Measurements from ENCODE around the gene COL6A1. TPM values are rescaled to one million over a fixed set of nuclear protein-coding genes. Genes with fewer than 3 reads are reported as not detected.

COL6A1 gene
- total RNA-seq, 1 experiment from 2014 or later: 87.5 TPM

DNA sequence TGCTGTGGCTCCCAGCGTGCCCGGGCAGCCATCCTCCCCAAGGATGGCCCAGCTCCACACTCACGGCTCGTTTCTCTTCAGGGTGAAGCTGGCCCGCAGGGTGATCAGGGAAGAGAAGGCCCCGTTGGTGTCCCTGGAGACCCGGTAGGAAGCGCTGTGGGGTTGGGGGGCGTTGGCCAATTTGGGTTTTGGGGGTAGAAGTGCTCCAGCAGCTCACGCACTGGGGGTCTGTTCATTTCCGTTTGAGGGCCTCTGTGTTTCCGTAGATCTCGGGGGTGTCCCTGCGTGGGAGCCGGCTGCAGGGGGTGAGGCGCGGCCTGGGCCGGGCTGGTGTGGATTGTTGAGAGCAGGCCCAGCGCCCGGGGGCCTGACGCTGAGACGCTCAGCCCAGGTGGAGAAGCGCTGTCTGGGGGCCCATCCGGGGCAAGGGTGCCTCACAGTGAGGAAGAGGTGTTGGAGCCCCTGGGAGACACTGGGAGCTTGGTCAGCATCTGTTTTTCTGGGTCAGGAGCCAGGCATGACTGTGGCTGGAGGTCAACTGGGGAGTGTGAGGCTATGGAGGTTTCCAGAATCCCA lies 12.6 kb downstream of the COL6A1 start:
- no peak for TF ChIP-seq POLR2AphosphoS5 (IDR thresholded peaks at IDR 0.05; ENCODE audit: low read depth, low read length)
- no peak for TF ChIP-seq RAD21 (IDR thresholded peaks at IDR 0.05; ENCODE audit: low read depth)
- no peak for TF ChIP-seq FOSL1 (IDR thresholded peaks at IDR 0.05; ENCODE audit: low read depth)
- TF ChIP-seq CBX3 (IDR thresholded peaks at IDR 0.05; ENCODE audit: low read depth): no peak
- no peak for TF ChIP-seq JUND (IDR thresholded peaks at IDR 0.05)
- no peak for TF ChIP-seq YY1 (IDR thresholded peaks at IDR 0.05; ENCODE audit: extremely low read depth, insufficient replicate concordance, low read depth, low read length)
- TF ChIP-seq, protein P1, sequence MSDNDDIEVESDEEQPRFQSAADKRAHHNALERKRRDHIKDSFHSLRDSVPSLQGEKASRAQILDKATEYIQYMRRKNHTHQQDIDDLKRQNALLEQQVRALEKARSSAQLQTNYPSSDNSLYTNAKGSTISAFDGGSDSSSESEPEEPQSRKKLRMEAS (IDR thresholded peaks at IDR 0.05): no peak
- no peak for TF ChIP-seq SP1 (IDR thresholded peaks at IDR 0.05; ENCODE audit: low read depth)
- no peak for TF ChIP-seq SIN3A (IDR thresholded peaks at IDR 0.05; ENCODE audit: low read depth)
- TF ChIP-seq, protein P2, sequence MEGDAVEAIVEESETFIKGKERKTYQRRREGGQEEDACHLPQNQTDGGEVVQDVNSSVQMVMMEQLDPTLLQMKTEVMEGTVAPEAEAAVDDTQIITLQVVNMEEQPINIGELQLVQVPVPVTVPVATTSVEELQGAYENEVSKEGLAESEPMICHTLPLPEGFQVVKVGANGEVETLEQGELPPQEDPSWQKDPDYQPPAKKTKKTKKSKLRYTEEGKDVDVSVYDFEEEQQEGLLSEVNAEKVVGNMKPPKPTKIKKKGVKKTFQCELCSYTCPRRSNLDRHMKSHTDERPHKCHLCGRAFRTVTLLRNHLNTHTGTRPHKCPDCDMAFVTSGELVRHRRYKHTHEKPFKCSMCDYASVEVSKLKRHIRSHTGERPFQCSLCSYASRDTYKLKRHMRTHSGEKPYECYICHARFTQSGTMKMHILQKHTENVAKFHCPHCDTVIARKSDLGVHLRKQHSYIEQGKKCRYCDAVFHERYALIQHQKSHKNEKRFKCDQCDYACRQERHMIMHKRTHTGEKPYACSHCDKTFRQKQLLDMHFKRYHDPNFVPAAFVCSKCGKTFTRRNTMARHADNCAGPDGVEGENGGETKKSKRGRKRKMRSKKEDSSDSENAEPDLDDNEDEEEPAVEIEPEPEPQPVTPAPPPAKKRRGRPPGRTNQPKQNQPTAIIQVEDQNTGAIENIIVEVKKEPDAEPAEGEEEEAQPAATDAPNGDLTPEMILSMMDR (IDR thresholded peaks at IDR 0.05 in 2 of 3, conservative IDR thresholded peaks at IDR 0.05 in 1 of 3; ENCODE audit: borderline replicate concordance in 1 of 3, insufficient read depth in 1 of 3, low read depth in 2 of 3, low read length in 2 of 3): no peak
- TF ChIP-seq CEBPB (IDR thresholded peaks at IDR 0.05; ENCODE audit: low read depth): no peak
- TF ChIP-seq, protein P3, sequence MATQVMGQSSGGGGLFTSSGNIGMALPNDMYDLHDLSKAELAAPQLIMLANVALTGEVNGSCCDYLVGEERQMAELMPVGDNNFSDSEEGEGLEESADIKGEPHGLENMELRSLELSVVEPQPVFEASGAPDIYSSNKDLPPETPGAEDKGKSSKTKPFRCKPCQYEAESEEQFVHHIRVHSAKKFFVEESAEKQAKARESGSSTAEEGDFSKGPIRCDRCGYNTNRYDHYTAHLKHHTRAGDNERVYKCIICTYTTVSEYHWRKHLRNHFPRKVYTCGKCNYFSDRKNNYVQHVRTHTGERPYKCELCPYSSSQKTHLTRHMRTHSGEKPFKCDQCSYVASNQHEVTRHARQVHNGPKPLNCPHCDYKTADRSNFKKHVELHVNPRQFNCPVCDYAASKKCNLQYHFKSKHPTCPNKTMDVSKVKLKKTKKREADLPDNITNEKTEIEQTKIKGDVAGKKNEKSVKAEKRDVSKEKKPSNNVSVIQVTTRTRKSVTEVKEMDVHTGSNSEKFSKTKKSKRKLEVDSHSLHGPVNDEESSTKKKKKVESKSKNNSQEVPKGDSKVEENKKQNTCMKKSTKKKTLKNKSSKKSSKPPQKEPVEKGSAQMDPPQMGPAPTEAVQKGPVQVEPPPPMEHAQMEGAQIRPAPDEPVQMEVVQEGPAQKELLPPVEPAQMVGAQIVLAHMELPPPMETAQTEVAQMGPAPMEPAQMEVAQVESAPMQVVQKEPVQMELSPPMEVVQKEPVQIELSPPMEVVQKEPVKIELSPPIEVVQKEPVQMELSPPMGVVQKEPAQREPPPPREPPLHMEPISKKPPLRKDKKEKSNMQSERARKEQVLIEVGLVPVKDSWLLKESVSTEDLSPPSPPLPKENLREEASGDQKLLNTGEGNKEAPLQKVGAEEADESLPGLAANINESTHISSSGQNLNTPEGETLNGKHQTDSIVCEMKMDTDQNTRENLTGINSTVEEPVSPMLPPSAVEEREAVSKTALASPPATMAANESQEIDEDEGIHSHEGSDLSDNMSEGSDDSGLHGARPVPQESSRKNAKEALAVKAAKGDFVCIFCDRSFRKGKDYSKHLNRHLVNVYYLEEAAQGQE (IDR thresholded peaks at IDR 0.05; ENCODE audit: low read depth): no peak
- TF ChIP-seq, protein P4, sequence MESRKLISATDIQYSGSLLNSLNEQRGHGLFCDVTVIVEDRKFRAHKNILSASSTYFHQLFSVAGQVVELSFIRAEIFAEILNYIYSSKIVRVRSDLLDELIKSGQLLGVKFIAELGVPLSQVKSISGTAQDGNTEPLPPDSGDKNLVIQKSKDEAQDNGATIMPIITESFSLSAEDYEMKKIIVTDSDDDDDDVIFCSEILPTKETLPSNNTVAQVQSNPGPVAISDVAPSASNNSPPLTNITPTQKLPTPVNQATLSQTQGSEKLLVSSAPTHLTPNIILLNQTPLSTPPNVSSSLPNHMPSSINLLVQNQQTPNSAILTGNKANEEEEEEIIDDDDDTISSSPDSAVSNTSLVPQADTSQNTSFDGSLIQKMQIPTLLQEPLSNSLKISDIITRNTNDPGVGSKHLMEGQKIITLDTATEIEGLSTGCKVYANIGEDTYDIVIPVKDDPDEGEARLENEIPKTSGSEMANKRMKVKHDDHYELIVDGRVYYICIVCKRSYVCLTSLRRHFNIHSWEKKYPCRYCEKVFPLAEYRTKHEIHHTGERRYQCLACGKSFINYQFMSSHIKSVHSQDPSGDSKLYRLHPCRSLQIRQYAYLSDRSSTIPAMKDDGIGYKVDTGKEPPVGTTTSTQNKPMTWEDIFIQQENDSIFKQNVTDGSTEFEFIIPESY (IDR thresholded peaks at IDR 0.05; ENCODE audit: extremely low read depth, insufficient replicate concordance, low read length): no peak
- no peak for TF ChIP-seq ZNF274 (IDR thresholded peaks at IDR 0.05; ENCODE audit: low read depth, low read length)
- TF ChIP-seq EZH2phosphoT487 (IDR thresholded peaks at IDR 0.05; ENCODE audit: borderline replicate concordance): no peak
- intact Hi-C loops (cut with micrococcal nuclease): no loop called here
- Histone ChIP-seq H3K4me3 (replicated peaks in 1 of 2; ENCODE audit: low read depth in 1 of 2, low read length in 2 of 2) (no peak overlapping the region), H3K9ac (ENCODE audit: low read length) (no peak overlapping the region), H3K27me3 (ENCODE audit: insufficient read depth, low read length) (no peaks in the 10 kb centered on the region), H3K4me1 (ENCODE audit: control insufficient read depth in 1 of 2, insufficient read depth in 2 of 2, low read length in 2 of 2) (peaks cover 21 to 23% of the 10 kb centered on the region in 2 experiments), H3K9me3 (ENCODE audit: control insufficient read depth in 1 of 2, insufficient read depth in 1 of 2, low read depth in 1 of 2, low read length in 2 of 2) (no peaks in the 10 kb centered on the region), H3K9me2 (ENCODE audit: insufficient read depth) (no peaks in the 10 kb centered on the region), H3K79me2 (ENCODE audit: insufficient read depth, low read length) (no peaks in the 10 kb centered on the region), H2AFZ (ENCODE audit: low read depth, low read length, poor library complexity, severe bottlenecking) (no peak overlapping the region), H3K36me3 (ENCODE audit: control insufficient read depth in 1 of 2, insufficient read depth in 2 of 2, low read length in 2 of 2) (peaks cover 0 to 4% of the 10 kb centered on the region in 2 experiments; a peak in 2 of 4 replicates), H3K27ac (ENCODE audit: low read depth, low read length) (peak overlapping the region; percentile 78; the same call in 1 of the 2 replicates), H4K20me1 (ENCODE audit: insufficient read depth) (no peaks in the 10 kb centered on the region), H3K4me2 (ENCODE audit: low read length) (no peak overlapping the region)
- RAD21 ChIA-PET (ENCODE audit: low non-redundant PET in 1 of 2, low total read pairs in 2 of 2, uncharacterized antibody in 2 of 2, unreplicated experiment in 2 of 2): no interaction called here
- ATAC-seq (no peak), DNase-seq (ENCODE audit: low read depth, low spot score) (no peak)
- CTCF ChIA-PET: no interaction called here
- no TSS peak for BruUV-seq (replicated peaks)
- POLR2A ChIA-PET: no interaction called here
